ENCODE results near the gene OAF. TPM values are rescaled to one million over a fixed set of nuclear protein-coding genes. Genes with fewer than 3 reads are reported as not detected.

The OAF gene
- total RNA-seq, 2 donors from 2014 or later = 26.3 to 45.1 TPM

DNA sequence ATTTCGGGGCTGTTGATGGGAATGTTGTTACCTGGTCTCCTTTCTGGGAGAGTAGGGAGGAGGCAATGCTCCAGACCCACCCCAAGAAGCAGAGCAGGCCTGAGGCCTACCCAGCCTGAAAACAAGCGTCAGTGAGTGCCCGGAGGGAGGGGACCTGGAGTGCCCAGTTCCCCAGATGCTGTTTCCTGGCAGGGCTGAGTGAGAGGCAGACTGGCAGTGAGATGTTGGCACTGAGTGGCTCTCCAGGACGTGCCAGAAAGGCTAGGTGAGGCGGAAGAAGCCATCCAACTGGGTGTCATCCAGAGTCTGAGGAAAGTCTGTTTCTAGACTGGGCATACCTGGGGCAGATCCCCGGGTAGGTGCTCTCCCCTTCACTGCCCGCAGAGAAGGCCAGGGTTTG lies 30.4 kb downstream of the OAF start:
- no peak for TF ChIP-seq CTCF (IDR thresholded peaks at IDR 0.05)
- peaks cover 0 to 5% of the 10 kb centered on the region in 2 donors for H3K4me1 ChIP-seq (ENCODE audit: control insufficient read depth in 1 of 2, low read depth in 2 of 2)
- DNase-seq (ENCODE audit: low spot score) = no peak
- H3K4me3 ChIP-seq = no peak overlapping the region
- peaks cover 15% of the 10 kb centered on the region for H3K27me3 ChIP-seq (replicated peaks; ENCODE audit: insufficient read depth)
- ATAC-seq (ENCODE audit: insufficient number of reproducible peaks, low FRiP score, low read depth) = no peak
- H3K9me3 ChIP-seq = no peaks in the 10 kb centered on the region
- no peaks in the 10 kb centered on the region for H3K36me3 ChIP-seq
- no peak overlapping the region for H3K27ac ChIP-seq

DNA sequence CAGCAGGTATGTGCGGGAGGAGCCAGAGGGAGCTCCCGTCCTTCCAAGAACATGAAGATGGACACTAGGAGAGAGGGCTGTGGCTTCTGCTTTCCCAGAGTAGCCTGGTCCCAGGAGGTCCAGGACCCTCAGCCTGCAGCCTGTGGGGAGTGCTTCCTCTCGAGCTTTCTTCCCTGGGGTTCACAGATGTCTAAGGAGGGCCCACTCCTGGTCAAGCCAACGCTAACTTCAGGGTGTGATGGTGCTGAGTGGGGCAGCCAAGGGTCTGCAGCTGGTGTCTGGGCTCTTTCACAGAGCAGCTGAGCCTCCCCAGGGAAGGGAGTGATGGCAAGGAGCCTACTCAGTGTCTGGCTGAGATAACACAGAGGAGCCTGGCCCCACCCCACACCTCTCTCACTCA lies 32.4 kb downstream of the OAF start:
- Histone ChIP-seq H3K36me3 (no peaks in the 10 kb centered on the region), H3K9me3 (no peaks in the 10 kb centered on the region), H3K27me3 (replicated peaks; ENCODE audit: insufficient read depth) (peaks cover 15% of the 10 kb centered on the region), H3K27ac (no peak overlapping the region), H3K4me1 (ENCODE audit: control insufficient read depth in 1 of 2, low read depth in 2 of 2) (peaks cover 0 to 5% of the 10 kb centered on the region in 2 donors), H3K4me3 (no peak overlapping the region)
- ATAC-seq (ENCODE audit: insufficient number of reproducible peaks, low FRiP score, low read depth) = no peak
- no peak for DNase-seq (ENCODE audit: low spot score)
- TF ChIP-seq CTCF (IDR thresholded peaks at IDR 0.05) = no peak

DNA sequence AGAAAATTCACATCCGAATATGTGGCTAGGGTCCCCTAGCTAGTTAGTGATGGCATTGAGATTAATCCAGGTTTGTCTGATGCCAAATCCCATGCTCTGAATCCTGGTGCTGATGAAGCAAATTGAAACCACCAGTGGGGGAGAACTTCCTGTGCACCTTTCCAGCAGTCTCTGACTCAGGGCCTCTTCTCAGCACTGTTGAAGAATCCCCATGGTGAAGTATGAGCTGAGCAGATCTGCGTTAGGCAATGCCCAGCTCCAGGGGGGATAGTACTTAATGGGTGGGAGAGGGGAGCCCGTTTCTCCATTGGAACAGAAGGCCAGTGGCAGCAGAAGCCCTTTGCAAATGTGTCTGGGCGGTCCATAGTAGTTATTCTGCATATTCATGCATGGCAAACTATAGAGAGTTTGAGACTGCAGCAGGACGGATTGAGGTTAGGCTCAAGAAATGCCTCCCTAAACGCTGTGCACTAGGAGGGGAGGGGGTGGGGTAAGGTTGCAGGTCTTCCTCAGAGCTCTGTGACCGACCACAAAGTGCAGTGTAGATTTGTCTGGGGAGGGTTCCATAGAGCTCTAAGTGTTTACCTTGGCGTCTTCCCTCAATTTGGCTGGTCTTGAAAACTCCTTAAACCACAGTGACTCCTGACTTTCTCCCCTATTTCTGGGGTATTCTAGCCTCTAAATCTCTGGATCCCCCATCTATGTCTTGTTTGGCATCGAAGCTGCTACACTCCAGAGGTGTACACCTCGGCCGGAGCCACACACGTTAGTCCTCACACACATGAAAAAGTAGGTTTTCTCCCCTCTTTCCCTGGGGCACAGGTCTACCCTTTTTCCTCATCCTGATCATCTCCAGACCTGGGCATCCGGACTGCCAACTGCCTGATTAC lies 33.9 kb downstream of the OAF start:
- Histone ChIP-seq H3K4me3 (no peak overlapping the region), H3K36me3 (no peaks in the 10 kb centered on the region), H3K9me3 (no peaks in the 10 kb centered on the region), H3K27ac (no peak overlapping the region), H3K27me3 (replicated peaks; ENCODE audit: insufficient read depth) (peaks cover 15% of the 10 kb centered on the region), H3K4me1 (ENCODE audit: control insufficient read depth in 1 of 2, low read depth in 2 of 2) (peaks cover 0 to 5% of the 10 kb centered on the region in 2 donors)
- ATAC-seq (ENCODE audit: insufficient number of reproducible peaks, low FRiP score, low read depth) (no peak), DNase-seq (ENCODE audit: low spot score) (no peak)
- TF ChIP-seq CTCF (IDR thresholded peaks at IDR 0.05) = no peak

- TF ChIP-seq CTCF (IDR thresholded peaks at IDR 0.05) = no peak
- Histone ChIP-seq H3K27ac (no peak overlapping the region), H3K9me3 (no peaks in the 10 kb centered on the region), H3K36me3 (no peaks in the 10 kb centered on the region), H3K27me3 (replicated peaks; ENCODE audit: insufficient read depth) (peaks cover 8% of the 10 kb centered on the region), H3K4me3 (no peak overlapping the region), H3K4me1 (ENCODE audit: control insufficient read depth in 1 of 2, low read depth in 2 of 2) (no peaks in the 10 kb centered on the region)
- DNase-seq (ENCODE audit: low spot score) (no peak), ATAC-seq (ENCODE audit: insufficient number of reproducible peaks, low FRiP score, low read depth) (no peak)
Observed at GRCh38 chr11:120245434-120245833, 34.6 kb downstream of the OAF start.

- Histone ChIP-seq H3K27ac (no peak overlapping the region), H3K9me3 (no peaks in the 10 kb centered on the region), H3K36me3 (no peaks in the 10 kb centered on the region), H3K4me3 (no peak overlapping the region), H3K4me1 (ENCODE audit: control insufficient read depth in 1 of 2, low read depth in 2 of 2) (no peaks in the 10 kb centered on the region), H3K27me3 (replicated peaks; ENCODE audit: insufficient read depth) (no peaks in the 10 kb centered on the region)
- ATAC-seq (ENCODE audit: insufficient number of reproducible peaks, low FRiP score, low read depth) = no peak
- DNase-seq (ENCODE audit: low spot score) = no peak
- TF ChIP-seq CTCF (IDR thresholded peaks at IDR 0.05) = no peak
Observed at GRCh38 chr11:120248551-120249278, 37.9 kb downstream of the OAF start.
